HG02885 (cell line): Measurements from ENCODE around the gene LMBRD1.
A peak's percentile ranks its signal among the peaks of the same experiment; 100 is the strongest.
"Not testable (repeated sequence)": the region's sequence is repeated elsewhere in the genome, so short reads cannot be mapped to it uniquely, and the experiment has no call there.

ENCODE experiments used
- ATAC-seq: cut with Tn5 transposase; IDR thresholded peaks from one replicate; pipeline ENCODE4 v1.9.1; 2021; ENCODE audit warnings: mild to moderate bottlenecking; ENCODE audit not compliant: unreplicated experiment, poor library complexity

Gene LMBRD1

GRCh38 chr6:69758214-69758613 is 38.6 kb downstream of the LMBRD1 start:
- no peak for ATAC-seq

- ATAC-seq = no peak
Measured at GRCh38 chr6:69756907-69757306, 39.9 kb downstream of the LMBRD1 start.

GRCh38 chr6:69756366-69756765 is 40.4 kb downstream of the LMBRD1 start:
- ATAC-seq = no peak

GRCh38 chr6:69735027-69735426 is 61.8 kb downstream of the LMBRD1 start:
- ATAC-seq = no peak

- peak; percentile 77 for ATAC-seq
Measured at GRCh38 chr6:69732640-69733039, 64.2 kb downstream of the LMBRD1 start.

- ATAC-seq = no peak
Measured at GRCh38 chr6:69732045-69732444, 64.8 kb downstream of the LMBRD1 start.

GRCh38 chr6:69729870-69730449 is 66.8 kb downstream of the LMBRD1 start:
- ATAC-seq = no peak

GRCh38 chr6:69722683-69723082 is 74.1 kb downstream of the LMBRD1 start:
- ATAC-seq = no peak

- peak; percentile 84 for ATAC-seq
Measured at GRCh38 chr6:69719602-69720193, 77.1 kb downstream of the LMBRD1 start.

GRCh38 chr6:69706724-69707123 is 90.1 kb downstream of the LMBRD1 start:
- no peak for ATAC-seq

GRCh38 chr6:69705954-69706353 is 90.9 kb downstream of the LMBRD1 start:
- no peak for ATAC-seq

- ATAC-seq = no peak
Measured at GRCh38 chr6:69704916-69705315, 91.9 kb downstream of the LMBRD1 start.

- ATAC-seq = no peak
Measured at GRCh38 chr6:69699655-69700054, 97.2 kb downstream of the LMBRD1 start.

GRCh38 chr6:69696273-69696672 is 100.5 kb downstream of the LMBRD1 start:
- ATAC-seq = peak; percentile 87

- no peak for ATAC-seq
Measured at GRCh38 chr6:69693762-69694161, 103.0 kb downstream of the LMBRD1 start.

- ATAC-seq = no peak
Measured at GRCh38 chr6:69690986-69691385, 105.8 kb downstream of the LMBRD1 start.

GRCh38 chr6:69680302-69680701 is 116.5 kb downstream of the LMBRD1 start:
- no peak for ATAC-seq

GRCh38 chr6:69673298-69673697 is 123.5 kb downstream of the LMBRD1 start:
- ATAC-seq = no peak

- no peak for ATAC-seq
Measured at GRCh38 chr6:69668916-69669315, 127.9 kb downstream of the LMBRD1 start.

- not testable (repeated sequence) for ATAC-seq
Measured at GRCh38 chr6:69666779-69667178, 130.0 kb downstream of the LMBRD1 start.

GRCh38 chr6:69665437-69665836 is 131.4 kb downstream of the LMBRD1 start:
- ATAC-seq = no peak

GRCh38 chr6:69664551-69664950 is 132.3 kb downstream of the LMBRD1 start:
- ATAC-seq = no peak
